ENCODE measurements around the gene LPIN2.
"Not testable (repeated sequence)": the region's sequence is repeated elsewhere in the genome, so short reads cannot be mapped to it uniquely, and the experiment has no call there.

LPIN2 gene

DNA sequence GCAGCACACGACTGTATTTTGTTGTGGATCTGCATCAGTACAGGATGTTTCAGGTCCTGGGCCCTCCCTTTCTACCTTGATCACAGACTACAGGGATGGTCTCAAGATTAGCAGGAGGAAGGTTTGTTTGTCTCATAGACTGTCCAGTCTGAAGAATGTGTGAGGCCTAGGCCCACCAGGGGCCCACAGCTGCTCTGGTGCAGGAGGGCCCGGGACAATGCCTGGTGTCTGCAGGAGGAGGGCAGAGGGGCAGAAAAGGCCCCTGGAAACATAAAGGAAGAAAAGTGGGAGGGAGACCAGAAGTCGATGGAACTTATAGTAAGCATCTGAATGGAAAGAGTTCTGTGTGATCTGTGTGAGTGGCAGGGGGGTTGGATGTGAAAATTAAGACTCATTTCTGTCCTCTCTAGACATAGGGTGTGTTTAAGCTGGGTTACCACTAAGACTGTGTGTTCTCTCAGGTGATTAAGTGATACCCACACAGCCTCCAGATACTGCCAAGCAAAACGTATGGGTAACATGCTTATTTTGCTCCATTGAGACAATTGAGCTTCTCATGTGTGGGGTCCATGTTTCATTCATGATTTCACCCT lies 33.4 kb upstream of the LPIN2 start:
- DNase-seq (ENCODE audit: insufficient read length, low spot score) (no peak), FAIRE-seq (no peak)

DNA sequence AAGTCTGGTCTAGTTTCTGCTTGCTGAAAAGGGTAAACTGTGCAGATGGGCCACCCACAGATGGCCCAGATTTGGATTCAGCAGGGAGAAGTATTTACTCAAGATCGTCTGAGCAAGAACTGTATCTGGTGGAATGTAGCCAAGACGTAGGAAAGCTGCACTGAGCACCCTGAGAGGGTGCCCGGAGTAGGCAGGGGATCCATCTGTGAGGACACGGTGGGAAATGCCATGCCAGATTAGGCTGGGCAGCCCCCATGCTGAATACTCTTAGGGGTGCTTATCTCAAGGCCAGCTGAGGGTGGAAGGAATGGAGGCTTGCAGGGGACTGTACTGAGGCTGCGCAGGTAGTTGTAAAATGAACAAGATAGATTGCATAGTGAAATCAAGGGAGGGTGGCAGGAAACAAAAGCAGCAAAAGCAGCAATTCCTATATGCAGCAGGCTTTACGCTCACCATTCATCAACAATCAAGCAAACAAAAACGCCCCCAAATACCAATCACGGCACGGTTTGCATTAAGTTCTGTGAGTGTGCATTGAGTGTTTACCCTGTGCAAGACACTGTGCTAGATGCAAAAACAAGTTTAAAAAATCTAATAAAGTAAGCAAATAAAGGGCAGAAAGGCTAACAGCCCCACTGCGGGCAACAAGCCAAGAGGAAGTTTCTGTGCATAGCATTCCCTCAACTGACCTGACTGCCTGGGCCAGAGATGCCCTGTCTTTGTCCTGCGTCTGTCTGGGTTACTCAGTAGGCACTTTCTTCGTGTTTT lies 32.2 kb upstream of the LPIN2 start:
- DNase-seq (ENCODE audit: insufficient read length, low spot score) = no peak
- FAIRE-seq = no peak

DNA sequence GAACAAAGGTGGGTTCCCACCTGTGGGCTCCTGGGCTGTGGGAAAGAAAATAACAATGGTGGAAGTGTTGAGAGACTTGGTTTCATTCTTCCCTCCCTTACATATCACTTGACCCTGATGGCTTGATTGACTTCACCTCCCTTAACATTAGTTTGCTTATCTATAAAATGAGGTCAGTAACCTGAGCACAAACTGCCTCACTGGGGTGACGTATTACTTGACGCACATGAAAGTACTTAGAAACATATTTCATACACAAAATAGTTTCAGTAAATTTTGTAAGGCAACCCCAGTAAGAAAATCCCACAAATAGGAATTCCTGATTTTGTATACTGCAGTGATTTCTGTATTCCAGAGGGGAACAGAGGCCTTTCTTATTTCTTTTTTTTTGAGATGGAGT lies 29.4 kb upstream of the LPIN2 start:
- DNase-seq (ENCODE audit: insufficient read length, low spot score) = no peak
- no peak for FAIRE-seq

DNA sequence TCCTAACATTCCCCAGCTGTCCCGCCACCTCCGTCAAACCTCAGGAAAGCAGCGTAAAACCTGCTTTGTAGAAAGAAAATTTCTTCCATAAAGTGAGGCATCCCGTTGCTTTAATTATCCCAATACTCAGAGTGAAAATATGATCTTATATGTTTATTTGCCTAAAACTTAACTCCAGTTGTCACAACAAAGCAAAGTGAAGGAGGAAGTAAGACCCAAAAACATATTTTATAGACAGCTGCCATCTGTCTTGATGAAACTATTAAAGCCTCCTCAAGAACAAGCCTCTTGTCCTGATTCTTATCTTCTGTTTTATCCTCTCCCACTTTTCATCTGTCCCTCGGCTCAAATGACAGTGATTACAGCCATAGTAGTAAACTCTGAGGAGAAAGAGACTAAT lies 28.9 kb upstream of the LPIN2 start:
- FAIRE-seq (no peak), DNase-seq (ENCODE audit: insufficient read length, low spot score) (no peak)

DNA sequence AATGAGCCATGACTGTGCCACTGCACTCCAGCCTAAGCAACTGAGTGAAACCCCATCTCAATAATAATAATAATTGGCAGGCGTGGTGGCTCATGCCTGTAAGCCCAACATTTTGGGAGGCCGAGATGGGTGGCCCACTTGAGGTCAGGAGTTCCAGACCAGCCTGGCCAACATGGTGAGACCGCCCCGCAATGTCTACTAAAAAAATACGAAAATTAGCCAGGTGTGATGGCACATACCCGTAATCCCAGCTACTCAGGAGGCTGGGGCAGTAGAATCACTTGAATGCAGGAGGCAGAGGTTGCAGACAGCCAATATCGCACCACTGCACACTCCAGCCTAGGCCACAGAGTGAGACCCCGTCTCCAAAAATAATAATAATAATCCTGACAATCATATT lies 27.9 kb upstream of the LPIN2 start:
- FAIRE-seq (no peak), DNase-seq (ENCODE audit: insufficient read length, low spot score) (no peak)

DNA sequence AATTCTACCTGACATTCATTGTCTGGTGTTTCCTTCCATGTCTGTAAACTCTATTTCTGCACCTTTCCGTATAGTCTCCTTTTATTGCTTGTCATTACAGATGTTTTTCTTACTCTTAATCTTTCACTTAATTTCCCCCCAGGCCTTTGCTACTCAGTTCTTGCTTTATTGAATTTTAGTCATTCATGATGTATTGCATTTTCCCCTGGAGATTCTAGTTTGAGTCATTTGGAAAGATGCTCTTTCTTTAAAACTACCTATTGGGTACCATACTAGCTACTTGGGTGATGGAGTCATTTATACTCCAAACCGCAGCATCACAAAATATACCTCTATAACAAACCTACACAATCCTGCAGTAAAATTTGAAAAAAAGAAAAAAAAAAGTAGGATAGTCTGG lies 27.2 kb upstream of the LPIN2 start:
- no peak for FAIRE-seq
- no peak for DNase-seq (ENCODE audit: insufficient read length, low spot score)

DNA sequence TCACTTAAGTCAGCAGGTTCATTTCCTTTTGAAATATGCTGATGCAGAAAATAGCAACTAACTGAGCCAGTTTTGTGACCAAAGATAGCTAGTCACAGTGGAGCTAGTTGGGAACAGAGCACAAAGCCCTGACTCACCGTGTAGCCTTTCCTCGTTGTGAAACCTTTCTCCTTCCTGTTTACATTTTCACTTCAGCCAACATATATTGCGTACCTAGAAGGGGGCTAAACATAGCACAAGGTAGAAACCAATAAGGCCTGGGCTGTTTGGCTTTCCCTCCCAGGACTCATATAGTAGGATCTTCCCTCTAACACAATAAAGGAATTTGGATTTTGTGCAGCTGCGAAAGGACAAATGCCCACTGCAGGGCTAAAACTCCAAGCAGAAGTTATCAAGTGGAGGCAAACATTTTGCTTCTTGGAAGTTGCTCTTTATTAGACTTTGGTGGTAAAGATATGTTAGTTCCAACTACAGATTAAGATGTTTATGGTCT lies 24.5 kb upstream of the LPIN2 start:
- FAIRE-seq = peak; percentile 96
- peak; percentile 60 for DNase-seq (ENCODE audit: insufficient read length, low spot score)

DNA sequence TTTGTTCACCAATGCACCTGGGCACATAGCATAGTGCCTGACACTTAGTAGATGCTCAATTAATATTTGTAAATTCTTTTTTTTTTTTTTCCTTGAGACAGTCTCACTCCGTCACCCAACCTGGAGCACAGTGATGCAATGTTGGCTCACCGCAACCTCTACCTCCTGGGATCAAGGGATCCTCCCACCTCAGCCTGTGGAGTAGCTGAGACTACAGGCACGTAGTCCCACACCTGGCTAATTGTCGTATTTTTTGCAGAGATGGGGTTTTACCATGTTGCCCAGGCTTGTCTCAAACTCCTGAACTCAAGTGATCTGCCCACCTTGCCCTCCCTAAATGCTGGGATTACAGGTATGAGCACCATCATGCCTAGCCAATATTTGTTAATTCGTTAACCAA lies 23.2 kb upstream of the LPIN2 start:
- DNase-seq (ENCODE audit: insufficient read length, low spot score) (no peak), FAIRE-seq (no peak)

DNA sequence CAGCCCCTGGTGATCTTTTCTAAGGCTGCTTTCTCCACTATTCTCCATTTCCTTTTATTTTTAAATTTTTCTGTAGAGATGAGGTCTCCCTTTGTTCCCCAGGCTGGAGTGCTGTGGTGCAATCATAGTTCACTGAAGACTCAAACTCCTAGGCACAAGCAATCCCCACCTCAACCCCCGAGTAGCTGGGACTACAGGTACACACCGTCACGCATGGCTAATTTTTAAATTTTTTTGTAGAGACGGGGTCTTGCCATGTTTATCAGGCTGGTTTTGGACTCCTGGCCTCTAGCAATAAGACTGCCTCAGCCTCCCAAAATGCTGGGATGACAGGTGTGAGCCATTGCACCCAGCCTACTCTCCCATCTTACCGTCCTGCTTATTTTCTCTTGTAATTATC lies 22.7 kb upstream of the LPIN2 start:
- FAIRE-seq (no peak), DNase-seq (ENCODE audit: insufficient read length, low spot score) (no peak)

DNA sequence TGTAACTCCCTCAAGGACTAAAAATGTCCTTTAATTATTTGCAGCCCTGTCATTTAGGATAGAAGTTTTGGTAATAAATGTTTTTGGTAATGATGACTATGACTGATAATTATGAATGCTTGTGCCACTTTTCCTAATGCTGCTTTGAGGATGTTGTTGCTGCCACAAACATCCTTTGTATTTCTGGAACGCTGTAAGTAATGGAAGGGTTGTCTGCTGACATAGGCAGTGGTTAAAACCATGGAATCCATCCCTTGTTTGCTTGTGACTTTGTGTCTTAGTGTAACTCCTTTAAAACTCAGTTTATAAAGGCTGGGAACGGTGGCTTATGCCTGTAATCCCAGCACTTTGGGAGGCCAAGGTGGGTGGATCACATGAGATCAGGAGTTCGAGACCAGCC lies 19.8 kb upstream of the LPIN2 start:
- DNase-seq (ENCODE audit: insufficient read length, low spot score) (no peak), FAIRE-seq (no peak)

DNA sequence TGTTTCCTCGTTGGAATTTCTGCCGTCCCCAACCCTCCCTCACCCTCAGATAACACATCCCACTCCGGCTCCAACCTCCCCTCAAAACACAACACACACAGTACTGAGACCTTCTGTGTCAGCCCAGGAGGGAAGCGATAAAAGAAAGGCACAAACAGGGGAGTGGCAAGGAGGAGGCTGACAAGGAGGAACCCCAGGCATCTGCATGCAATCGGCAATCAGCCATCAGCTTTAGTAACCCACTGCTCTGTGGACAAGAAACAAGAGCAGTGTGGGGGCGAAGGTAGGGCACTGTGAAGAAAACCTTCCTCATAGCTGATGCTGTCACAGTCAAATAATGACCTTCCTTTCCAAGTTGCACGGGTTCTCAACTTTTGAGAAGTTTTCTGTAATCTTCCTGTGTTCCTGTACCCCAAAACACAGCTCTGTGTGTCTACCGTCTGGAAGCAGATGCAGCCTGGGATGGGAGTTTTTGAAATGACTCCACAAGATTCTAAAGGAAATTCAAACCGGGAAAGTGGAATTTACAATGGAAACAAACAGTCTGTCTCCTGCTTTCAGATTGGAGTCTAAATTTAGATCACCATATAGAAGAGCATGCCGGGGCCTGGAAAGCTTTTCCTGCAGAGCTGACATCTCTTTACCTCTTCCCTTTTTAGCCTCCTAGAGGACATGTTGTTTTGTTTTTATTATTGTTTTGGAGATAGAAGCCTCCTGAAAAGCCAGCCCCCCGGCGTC lies 16.4 kb upstream of the LPIN2 start:
- FAIRE-seq (peak; percentile 14), DNase-seq (ENCODE audit: insufficient read length, low spot score) (no peak)

DNA sequence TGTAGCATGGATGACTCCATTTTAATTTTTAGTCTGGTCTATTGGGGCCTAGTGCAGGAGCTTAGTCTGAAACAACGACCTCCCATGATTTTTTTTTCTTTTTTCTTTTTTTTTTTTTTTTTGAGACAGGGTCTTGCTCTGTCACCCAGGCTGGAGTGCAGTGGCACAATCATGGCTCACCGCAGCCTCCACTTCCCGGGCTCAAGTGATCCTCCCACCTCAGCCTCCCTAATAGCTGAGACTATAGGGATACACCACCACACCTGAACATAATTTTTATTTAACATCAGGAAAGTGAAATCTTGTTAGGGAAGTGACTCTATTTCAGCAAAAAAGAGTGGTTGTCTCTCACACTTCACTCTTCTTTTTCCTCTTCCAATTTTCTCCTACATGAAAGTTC lies 15.2 kb upstream of the LPIN2 start:
- DNase-seq (ENCODE audit: insufficient read length, low spot score); FAIRE-seq: not testable (repeated sequence)

DNA sequence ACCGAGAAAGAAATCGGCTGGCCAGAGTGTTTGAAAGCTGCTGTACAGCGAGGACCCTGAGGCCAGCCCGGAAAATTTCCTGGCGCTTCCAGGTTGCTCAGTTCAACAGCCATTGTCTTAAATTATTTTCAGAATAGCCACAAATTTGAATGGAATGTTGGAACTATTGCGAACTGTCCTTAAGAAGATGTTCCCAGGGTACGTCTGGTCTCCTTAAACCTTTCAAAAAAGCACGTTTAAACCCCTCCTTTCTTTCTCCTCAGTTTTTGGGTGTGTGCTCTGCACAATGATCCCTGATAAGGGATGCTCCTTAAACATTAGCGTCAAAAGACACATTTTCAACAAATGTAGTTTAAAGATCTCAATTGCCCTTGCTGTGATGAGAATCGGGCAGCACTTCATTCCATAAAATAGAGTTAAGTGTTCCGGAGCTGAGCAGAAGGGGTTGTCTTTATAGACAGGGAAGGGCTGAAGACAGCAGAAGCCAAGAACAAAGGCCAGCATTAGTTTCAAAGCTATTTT lies 14.5 kb upstream of the LPIN2 start:
- FAIRE-seq (no peak), DNase-seq (ENCODE audit: insufficient read length, low spot score) (no peak)

DNA sequence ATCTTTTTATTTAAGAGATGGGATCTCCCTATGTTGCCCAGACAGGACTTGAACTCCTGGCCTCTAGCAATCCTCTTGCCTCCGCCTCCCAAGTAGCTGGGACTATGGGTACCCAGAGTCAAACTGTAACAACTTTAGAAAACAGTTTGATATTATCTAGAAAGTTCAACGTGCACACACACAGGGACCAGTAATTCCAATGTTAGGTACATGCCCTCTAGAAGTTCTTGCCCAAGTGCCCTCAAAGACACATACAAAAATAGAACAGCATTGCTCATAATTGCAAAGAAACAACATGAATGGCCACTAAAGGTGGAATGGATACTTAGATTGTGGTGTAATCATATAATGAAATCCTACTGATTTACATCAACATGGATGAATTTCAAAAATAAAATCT lies 12.6 kb upstream of the LPIN2 start:
- no peak for DNase-seq (ENCODE audit: insufficient read length, low spot score)
- no peak for FAIRE-seq

DNA sequence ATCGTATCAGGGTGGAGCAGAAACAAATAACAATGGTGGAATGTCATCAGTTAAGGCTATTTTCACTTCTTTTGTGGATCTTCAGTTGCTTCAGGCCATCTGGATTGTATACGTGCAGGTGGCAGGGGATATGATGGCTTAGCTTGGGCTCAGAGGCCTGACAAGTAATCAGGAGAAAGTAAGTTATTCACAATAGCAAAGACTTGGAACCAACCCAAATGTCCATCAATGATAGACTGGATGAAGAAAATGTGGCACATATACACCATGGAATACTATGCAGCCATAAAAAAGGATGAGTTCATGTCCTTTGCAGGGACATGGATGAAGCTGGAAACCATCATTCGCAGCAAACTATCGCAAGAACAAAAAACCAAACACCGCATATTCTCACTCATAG lies 10.7 kb upstream of the LPIN2 start:
- FAIRE-seq = not testable (repeated sequence)

DNA sequence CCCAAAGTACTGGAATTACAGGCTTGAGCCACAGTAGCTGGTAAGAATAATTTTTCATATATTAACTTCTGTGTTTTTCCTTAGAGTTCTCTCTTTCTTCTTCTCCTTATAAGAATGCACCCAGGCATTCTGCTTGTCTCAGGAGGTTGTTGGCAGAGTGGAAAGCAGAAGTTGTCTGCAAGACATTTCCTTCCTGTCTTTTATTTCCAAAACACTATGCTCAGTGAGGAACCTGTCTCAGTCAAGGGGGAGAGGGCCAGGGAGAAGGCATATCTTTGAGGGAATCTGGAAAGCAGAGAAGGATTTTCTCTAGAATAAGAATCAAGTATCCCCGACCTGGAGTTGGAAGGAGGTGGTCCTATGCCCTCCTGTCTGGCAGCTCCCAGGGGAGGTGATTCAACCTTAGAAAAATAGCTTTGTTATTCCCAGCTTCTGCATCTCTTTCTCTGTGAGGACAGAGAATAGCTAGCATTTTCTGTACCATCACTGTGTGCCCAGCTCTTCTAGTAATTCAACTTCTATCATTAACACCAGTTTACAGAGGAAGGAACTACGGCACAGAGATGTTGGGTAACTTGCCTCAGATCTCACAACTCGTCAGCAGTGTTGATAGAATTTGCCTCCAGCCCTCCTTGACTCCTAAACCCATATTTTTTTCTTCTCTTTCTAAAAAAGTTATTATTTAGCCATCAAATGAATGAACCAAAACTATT lies 3.8 kb upstream of the LPIN2 start:
- peak; percentile 66 for FAIRE-seq
- DNase-seq (ENCODE audit: insufficient read length, low spot score) = no peak

More for the DNA sequence above, 10.7 kb upstream of the LPIN2 start:
- not testable (repeated sequence) for DNase-seq (ENCODE audit: insufficient read length, low spot score)

DNA sequence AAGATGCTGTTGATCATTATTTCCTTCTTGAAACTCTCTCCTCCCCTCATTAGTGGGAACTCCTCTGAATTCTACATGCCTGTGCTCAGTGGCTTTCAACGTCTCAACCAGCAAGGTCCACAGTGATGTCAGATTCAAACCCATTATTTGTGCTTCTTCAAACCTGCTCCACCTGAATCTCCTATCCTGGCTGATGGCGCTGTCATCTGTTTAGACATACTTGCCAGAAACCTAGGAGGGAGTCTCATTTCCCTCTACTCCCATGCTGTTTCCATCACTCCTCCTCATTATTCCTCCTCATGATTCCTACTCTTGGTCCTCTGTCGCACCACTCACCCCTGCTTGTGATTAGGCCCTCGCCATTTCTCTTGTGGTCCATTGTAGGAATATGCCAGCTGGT lies 2.9 kb upstream of the LPIN2 start:
- FAIRE-seq = no peak
- DNase-seq (ENCODE audit: insufficient read length, low spot score) = no peak

DNA sequence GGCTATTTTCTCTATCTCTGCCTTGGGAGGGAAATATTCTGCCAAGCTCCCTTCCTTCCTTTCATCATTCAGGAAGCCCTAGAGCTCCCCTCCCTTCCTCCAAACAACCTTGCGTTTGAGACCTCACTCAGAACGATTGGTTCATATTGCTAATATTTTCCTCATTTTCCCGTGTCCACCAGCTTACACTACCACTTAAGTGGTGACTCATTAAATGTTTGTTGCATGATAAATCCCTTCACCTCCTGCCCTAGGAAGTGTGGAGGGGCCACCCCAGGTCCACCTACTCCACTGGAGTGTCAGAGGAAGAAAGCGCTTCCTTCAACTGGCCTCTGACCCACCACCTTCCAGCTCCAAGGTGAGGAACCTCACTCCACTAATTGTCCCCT lies 2.3 kb upstream of the LPIN2 start:
- DNase-seq (ENCODE audit: insufficient read length, low spot score) = no peak
- FAIRE-seq = peak; percentile 47

DNA sequence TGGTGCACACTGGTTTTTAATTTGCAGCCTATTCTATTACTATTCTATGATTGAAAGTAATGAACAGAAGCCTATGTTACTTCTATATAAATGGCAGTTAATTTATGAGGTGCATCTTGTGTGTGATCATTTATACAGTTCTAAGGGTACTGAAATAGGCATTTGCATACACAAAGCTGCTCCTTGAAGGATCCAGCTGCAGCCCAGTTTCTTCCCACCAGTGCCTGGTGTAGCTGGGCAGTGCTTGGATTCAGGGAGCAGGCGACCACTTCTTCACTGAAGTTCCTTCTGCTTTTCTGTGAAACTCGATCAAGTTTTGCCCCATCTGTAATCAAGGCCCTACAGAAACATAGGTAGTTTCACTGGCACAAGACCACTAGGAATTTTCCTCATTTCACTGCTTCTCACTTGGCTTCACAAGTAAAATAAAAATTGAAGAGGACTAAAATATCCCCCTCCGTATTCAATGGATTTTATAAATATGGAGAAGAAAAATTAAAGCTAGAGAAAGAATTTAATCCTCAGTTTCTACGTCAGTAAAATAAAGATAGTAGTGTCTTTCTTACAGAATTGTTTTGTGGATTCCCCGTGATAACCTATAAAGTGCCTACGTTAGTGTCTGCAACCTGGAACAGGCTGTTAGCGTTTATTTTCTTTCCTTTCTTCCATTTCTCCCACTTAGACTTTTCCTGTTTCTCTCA lies 1.7 kb upstream of the LPIN2 start:
- no peak for DNase-seq (ENCODE audit: insufficient read length, low spot score)
- no peak for FAIRE-seq
